SU-DHL-6 (cell line): ENCODE measurements around the gene SLC1A5.

ENCODE experiments used
- CTCF ChIP-seq: fragments of 200-600 bp; sonication (generic); IDR thresholded peaks from one replicate; pipeline ENCODE4 v1.5.1; 2017; ENCODE audit warnings: antibody characterized with exemption, mild to moderate bottlenecking, low read length, moderate library complexity; ENCODE audit not compliant: insufficient read depth, poor library complexity, severe bottlenecking
- EZH2phosphoT487 ChIP-seq: fragments of 200-600 bp; sonication (generic), shearing (Covaris generic); conservative IDR thresholded peaks from 2 replicates; pipeline ENCODE4 v1.6.1; 2018; ENCODE audit warnings: mild to moderate bottlenecking, antibody characterized with exemption, low read length, moderate library complexity, mixed read lengths

- TF ChIP-seq CTCF (no peak), EZH2phosphoT487 (no peak)
These were observed 63.2 kb downstream of the SLC1A5 start for GRCh38 chr19:46725036-46725820.
